Measurements from ENCODE around the gene ENG.

The ENG gene

DNA sequence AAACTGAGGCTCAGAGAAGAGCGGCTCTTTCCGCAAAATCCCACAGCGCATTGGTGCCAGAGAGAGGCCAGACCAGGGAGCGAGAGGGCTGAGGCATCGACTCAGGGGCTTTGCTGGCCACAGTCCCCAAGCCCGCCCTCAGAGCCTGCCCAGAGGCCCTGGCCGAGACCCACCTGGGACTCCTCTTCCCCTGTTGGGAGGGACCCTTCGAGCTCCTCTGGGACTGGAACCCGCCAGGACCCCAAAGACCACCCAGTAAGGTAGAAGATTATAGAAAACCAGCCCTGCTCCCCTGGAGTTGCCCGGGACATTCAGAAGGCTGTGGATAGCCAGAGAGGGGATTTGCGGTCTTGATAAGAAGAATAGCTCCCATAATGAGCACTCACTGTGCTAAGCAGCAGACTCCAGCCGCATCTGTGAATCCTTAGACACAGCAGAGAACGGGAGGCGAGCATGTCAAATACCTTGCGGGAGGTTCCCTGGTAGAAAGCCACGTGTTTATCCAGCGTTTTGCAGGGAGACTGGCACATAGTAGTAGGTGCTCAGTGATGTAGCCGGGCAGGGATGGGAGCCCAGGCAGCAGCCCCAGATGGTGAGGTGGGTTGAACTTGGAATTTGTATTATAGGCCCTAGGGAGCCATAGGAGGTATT, 23.7 kb upstream of the ENG start:
- no peaks in the 10 kb centered on the region for H3K27me3 ChIP-seq (ENCODE audit: insufficient read depth, low read length)
- no peak overlapping the region for H2AFZ ChIP-seq (ENCODE audit: low read length, unreplicated experiment)
- no peaks in the 10 kb centered on the region for H3K36me3 ChIP-seq (ENCODE audit: insufficient read depth, low read length)
- peaks cover 39% of the 10 kb centered on the region for H3K4me1 ChIP-seq (ENCODE audit: control insufficient read depth, insufficient read depth, low read length, unreplicated experiment)
- peak overlapping the region; percentile 83 for H3K4me3 ChIP-seq (ENCODE audit: low read depth, low read length)
- H3K79me2 ChIP-seq (ENCODE audit: control insufficient read depth, insufficient read depth, low read length, unreplicated experiment): peaks cover 3% of the 10 kb centered on the region
- H3K27ac ChIP-seq (ENCODE audit: low read depth, low read length): no peak overlapping the region

DNA sequence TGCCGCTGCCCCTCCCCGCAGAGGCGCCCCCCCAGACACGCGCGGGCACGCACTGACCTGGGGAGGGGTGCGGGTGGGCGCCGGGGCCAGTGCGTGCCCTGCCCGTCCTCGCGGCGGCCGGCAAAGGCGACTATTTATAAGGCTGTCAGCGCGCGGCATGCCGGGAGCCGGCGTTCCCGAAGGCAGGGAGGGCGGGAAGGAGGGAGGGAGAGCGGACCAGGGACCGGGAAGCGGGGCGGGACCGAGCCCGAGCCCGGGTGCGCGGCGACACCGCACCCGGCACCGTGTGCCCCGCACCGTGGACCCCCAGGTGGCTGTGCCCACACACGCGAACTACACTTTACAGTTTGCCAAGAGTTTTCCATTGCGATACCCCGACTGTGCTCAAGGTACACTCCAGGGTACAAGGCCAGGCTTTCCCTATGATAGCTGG, 23.1 kb upstream of the ENG start, which contains the start of gene AK1:
Gene AK1 (minus strand): TSS at position 110 of the 433 bp plus-strand sequence. CDS start 3,058 bp downstream, outside the sequence.
- no peak within 1 kb of the TSS for H2AFZ ChIP-seq (ENCODE audit: low read length, unreplicated experiment)
- peak within 1 kb of the TSS; percentile 83 for H3K4me3 ChIP-seq (ENCODE audit: low read depth, low read length)
- H3K27ac ChIP-seq (ENCODE audit: low read depth, low read length): peak within 1 kb of the TSS; percentile 25; the same call in 1 of the 2 replicates
- peaks cover 3% of the 10 kb centered on the region for H3K79me2 ChIP-seq (ENCODE audit: control insufficient read depth, insufficient read depth, low read length, unreplicated experiment)
- H3K27me3 ChIP-seq (ENCODE audit: insufficient read depth, low read length): no peaks in the 10 kb centered on the region
- peaks cover 39% of the 10 kb centered on the region for H3K4me1 ChIP-seq (ENCODE audit: control insufficient read depth, insufficient read depth, low read length, unreplicated experiment)
- no peaks in the 10 kb centered on the region for H3K36me3 ChIP-seq (ENCODE audit: insufficient read depth, low read length)

DNA sequence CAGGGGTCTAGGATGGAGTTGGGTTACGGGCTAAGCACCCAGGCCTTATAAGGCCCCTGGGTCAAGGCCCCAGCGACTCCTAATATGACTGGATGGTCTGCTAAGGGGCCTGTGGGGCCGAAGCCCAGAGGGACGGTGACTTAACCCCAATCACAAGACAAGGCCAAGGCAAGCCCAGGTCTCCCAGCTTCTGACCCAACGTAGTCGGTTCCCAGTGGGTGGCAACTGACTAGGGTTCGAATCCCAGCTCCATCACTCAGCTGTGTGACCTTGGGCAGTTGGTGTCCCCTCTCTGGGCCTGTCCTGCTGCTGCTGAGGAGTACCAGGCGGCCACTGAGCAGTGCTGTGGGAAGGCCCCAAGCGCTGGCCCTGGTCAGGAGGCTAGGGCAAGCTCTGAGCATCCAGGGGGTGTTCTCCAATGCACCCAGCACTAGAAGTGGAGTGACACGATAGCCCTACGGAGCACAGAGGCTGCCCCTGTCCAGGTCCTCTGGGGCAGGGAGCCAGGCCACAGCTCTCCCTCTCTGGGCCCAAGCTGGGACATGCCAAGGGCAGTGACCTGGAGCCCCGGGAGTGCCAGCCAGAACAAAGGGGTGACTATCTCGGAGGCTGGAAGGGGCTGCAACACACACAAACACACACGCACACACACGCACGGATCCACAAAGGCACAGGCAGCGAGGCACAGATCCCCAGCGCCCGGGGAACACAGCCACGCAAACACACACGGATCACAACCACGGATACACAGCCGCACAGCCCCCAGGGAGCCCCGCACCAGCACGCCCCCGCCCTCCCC, 22.5 kb upstream of the ENG start:
- Histone ChIP-seq H3K4me1 (ENCODE audit: control insufficient read depth, insufficient read depth, low read length, unreplicated experiment) (peaks cover 41% of the 10 kb centered on the region), H3K79me2 (ENCODE audit: control insufficient read depth, insufficient read depth, low read length, unreplicated experiment) (peaks cover 3% of the 10 kb centered on the region), H3K27ac (ENCODE audit: low read depth, low read length) (peak overlapping the region; percentile 25; the same call in 1 of the 2 replicates), H3K27me3 (ENCODE audit: insufficient read depth, low read length) (no peaks in the 10 kb centered on the region), H2AFZ (ENCODE audit: low read length, unreplicated experiment) (no peak overlapping the region), H3K4me3 (ENCODE audit: low read depth, low read length) (peak overlapping the region; percentile 83), H3K36me3 (ENCODE audit: insufficient read depth, low read length) (no peaks in the 10 kb centered on the region)

DNA sequence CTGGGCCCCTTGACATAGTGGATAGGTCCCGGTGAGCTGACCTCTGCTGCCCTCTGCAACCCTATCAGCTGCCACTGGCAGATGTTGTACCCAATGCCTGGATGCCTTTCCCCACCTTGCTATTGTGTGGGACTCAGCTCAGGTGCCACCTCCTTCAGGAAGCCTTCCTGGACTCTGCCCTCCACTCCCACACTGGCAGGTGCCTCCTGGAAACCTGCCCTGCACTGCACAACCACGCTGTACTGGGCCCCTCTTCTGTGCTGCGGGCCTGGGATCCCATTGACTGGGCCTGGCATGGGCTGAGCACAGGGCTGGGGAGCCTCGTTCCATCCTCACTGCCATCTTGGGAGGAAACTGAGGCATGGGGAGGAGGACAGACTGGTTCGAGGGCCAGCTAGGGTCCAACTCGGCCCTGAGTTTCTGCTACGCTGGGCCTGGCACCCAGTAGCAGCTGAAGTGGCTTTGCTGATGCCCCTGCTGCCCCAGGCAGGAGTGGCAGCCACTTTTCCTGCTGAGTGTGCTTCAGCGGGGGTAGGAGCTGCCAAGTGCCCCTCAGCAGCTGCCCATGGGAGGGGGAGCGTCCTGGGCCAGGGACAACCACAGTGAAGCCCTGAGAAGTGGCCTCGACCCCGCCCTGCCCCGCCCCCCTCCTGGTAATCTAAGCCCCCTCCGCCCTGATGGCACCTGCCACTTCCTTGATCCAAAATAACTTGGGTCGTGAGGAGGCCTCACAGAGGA, 21.7 kb upstream of the ENG start:
- no peak overlapping the region for H2AFZ ChIP-seq (ENCODE audit: low read length, unreplicated experiment)
- H3K4me3 ChIP-seq (ENCODE audit: low read depth, low read length): peak overlapping the region; percentile 83
- H3K79me2 ChIP-seq (ENCODE audit: control insufficient read depth, insufficient read depth, low read length, unreplicated experiment): peaks cover 3% of the 10 kb centered on the region
- H3K27me3 ChIP-seq (ENCODE audit: insufficient read depth, low read length): no peaks in the 10 kb centered on the region
- H3K36me3 ChIP-seq (ENCODE audit: insufficient read depth, low read length): no peaks in the 10 kb centered on the region
- H3K27ac ChIP-seq (ENCODE audit: low read depth, low read length): no peak overlapping the region
- peaks cover 45% of the 10 kb centered on the region for H3K4me1 ChIP-seq (ENCODE audit: control insufficient read depth, insufficient read depth, low read length, unreplicated experiment)

DNA sequence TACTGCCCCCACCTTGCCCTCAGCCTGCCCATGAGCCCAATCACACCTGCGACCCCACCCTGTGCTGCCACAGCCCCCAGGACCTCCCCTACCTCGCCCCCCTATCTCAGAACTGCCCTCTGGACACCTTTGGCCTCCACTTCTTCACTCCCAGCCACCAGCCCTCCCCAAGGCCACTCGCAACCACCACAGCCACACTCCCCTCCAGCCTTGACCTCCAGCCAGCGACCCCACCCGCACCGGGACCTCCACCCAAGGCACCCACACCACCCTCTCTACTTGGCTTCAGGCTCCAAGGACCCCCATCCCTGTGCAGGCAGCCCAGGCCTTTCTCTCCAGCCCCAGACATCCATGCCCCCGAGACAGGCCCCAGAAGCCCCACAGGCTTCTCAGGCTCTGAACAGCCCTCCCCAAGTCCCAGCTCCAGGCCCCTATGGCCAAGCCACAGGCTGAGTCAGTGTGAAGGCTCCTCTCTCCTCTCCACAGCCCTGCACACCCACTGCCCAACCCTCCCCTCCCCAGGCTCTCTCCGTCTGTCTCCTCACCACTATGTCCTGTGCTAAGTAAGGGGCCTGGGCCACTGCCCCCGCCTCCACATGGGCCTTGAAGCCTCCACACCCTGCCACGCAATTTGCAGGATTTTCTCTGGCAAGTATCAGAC, 21.0 kb upstream of the ENG start:
- Histone ChIP-seq H3K4me3 (ENCODE audit: low read depth, low read length) (no peak overlapping the region; the same call in 1 of the 2 replicates), H3K27ac (ENCODE audit: low read depth, low read length) (no peak overlapping the region), H3K36me3 (ENCODE audit: insufficient read depth, low read length) (no peaks in the 10 kb centered on the region), H3K27me3 (ENCODE audit: insufficient read depth, low read length) (no peaks in the 10 kb centered on the region), H3K79me2 (ENCODE audit: control insufficient read depth, insufficient read depth, low read length, unreplicated experiment) (peaks cover 3% of the 10 kb centered on the region), H3K4me1 (ENCODE audit: control insufficient read depth, insufficient read depth, low read length, unreplicated experiment) (peaks cover 45% of the 10 kb centered on the region), H2AFZ (ENCODE audit: low read length, unreplicated experiment) (no peak overlapping the region)

DNA sequence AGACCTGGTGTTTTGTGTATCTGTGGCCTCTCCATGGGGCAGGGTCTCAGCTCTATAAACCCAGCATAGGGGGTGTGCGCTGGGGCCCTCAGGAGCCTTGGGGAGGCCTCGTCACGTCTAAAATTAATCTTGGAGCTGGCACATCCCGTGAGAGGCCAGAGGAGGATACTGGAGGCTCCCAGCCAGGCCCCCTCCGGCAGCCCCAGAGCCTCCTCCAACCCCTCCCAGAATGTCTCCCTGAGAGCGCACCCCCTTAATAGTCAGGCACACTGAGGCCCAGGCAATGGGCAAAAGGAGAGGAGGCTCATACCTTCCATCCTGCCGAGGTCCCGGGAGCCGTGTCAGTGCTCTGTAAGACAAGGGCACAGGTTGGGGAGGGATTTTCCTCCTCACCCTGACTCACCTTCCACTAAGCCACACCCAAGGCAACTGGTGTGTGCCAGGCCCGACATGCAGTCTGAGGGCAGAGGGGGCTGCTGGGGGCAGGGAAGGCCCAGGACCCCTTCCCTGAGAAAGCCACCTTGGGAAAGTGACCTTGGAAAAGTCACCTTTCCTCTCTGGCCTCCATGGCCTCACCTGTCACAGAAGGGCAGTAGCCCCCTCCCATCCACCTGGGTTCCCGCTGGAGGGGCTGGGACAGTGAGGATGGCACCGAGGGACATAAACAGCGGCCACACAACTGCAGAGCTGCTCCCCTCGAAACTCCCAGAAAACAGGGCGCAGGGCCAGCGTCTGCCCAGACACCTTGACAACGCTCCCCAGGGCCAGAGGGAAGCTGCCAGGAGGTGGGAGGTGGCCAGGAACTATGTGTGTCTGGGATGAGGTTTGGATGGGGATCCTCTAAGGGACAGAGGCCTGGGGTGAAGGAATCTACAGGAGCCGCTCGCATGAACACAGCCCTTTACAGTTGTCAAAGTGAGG, 20.1 kb upstream of the ENG start:
- peaks cover 3% of the 10 kb centered on the region for H3K79me2 ChIP-seq (ENCODE audit: control insufficient read depth, insufficient read depth, low read length, unreplicated experiment)
- H3K27ac ChIP-seq (ENCODE audit: low read depth, low read length): no peak overlapping the region
- peaks cover 45% of the 10 kb centered on the region for H3K4me1 ChIP-seq (ENCODE audit: control insufficient read depth, insufficient read depth, low read length, unreplicated experiment)
- H2AFZ ChIP-seq (ENCODE audit: low read length, unreplicated experiment): no peak overlapping the region
- no peaks in the 10 kb centered on the region for H3K27me3 ChIP-seq (ENCODE audit: insufficient read depth, low read length)
- H3K4me3 ChIP-seq (ENCODE audit: low read depth, low read length): no peak overlapping the region
- H3K36me3 ChIP-seq (ENCODE audit: insufficient read depth, low read length): peaks cover 1% of the 10 kb centered on the region; the same call in 1 of the 2 replicates

DNA sequence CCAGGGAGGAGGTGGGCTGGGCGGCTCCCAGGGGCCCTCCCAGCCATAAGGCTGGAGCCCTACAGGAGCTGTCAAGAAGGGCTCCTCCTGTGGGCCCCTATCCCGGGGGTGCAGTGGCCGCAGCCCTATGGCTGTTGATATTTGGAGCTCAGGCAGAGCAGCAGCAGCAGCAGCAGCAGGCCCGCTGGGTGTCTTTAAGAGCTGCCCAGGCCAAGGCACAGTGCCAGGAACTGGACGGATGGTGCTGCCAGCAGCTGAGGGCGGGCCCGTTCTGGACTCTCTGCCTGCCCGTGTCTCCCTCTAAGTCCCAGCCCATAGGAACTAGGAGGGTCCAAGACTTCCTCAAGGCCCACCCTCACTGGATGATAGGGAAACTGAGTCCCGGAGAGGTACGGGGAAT, 19.4 kb upstream of the ENG start:
- no peak overlapping the region for H3K27ac ChIP-seq (ENCODE audit: low read depth, low read length)
- peaks cover 45% of the 10 kb centered on the region for H3K4me1 ChIP-seq (ENCODE audit: control insufficient read depth, insufficient read depth, low read length, unreplicated experiment)
- H3K36me3 ChIP-seq (ENCODE audit: insufficient read depth, low read length): peaks cover 3% of the 10 kb centered on the region; the same call in 1 of the 2 replicates
- no peaks in the 10 kb centered on the region for H3K27me3 ChIP-seq (ENCODE audit: insufficient read depth, low read length)
- no peak overlapping the region for H2AFZ ChIP-seq (ENCODE audit: low read length, unreplicated experiment)
- no peak overlapping the region for H3K4me3 ChIP-seq (ENCODE audit: low read depth, low read length)
- peaks cover 3% of the 10 kb centered on the region for H3K79me2 ChIP-seq (ENCODE audit: control insufficient read depth, insufficient read depth, low read length, unreplicated experiment)

DNA sequence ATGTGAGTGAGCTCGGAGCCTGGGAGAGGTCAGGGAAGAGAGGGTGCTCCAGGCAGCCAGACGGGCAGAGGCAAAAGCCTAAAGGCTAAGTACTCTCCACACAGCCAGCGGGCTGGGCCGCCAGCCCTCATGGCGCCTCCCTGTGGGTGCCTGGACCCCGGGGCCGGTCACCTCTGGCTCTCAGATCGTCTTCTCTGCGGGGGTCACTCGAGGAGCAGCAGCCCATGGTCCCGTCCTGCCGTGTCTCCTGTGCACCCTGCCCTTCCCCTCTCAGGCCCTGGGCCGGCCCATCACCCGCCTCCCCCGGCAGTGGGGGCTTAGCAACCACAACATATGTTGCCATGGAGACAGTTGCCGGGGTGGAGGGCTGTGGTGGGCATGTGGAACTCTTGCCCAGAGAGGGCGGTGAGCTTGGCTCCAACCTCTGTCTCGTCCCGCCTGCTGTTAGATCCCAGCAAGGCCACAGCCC, 18.8 kb upstream of the ENG start:
- peaks cover 3% of the 10 kb centered on the region; the same call in 1 of the 2 replicates for H3K36me3 ChIP-seq (ENCODE audit: insufficient read depth, low read length)
- H3K4me1 ChIP-seq (ENCODE audit: control insufficient read depth, insufficient read depth, low read length, unreplicated experiment): peaks cover 45% of the 10 kb centered on the region
- H3K4me3 ChIP-seq (ENCODE audit: low read depth, low read length): no peak overlapping the region
- H3K27me3 ChIP-seq (ENCODE audit: insufficient read depth, low read length): no peaks in the 10 kb centered on the region
- H2AFZ ChIP-seq (ENCODE audit: low read length, unreplicated experiment): no peak overlapping the region
- H3K27ac ChIP-seq (ENCODE audit: low read depth, low read length): no peak overlapping the region
- H3K79me2 ChIP-seq (ENCODE audit: control insufficient read depth, insufficient read depth, low read length, unreplicated experiment): peaks cover 3% of the 10 kb centered on the region

DNA sequence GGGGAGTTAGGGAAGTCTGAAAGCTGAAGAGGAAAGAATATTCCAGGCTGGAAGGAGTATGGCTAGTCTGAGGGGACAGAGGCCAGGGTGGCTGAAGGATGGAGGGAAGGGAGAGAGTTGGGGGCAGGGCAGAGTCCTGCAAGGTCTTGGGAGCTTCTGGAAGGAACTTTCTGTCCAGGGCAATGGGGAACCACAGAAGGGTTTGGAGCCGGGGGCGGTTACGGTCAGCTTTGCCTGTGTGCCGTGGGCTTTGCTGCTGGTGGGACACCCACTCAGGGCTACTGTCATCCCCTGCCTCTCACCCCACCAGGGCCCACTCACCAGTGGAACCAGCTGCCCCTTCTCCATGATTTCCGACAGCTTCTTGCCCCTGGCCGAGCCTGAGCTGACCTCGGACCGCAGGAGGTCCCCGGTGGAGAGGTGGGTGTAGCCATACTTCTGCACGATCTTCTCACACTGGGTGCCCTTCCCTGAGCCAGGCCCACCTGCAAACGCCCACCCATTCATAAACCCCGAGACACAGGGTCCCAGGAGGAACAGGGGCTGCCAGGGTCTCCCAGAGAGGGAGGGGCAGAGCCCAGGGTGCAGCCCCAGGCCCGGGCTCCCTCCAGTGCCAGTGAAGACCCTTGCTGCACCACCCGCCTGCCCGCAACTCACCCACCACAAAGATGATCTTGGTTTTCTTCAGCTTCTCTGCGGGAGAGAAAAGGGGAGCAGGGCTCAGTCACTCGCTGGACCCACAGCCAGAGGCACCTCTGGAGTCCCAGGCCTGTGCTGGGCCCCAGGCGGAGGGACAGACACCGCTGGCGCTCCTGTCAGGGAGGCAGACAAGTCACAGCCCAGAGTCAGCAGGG, 18.1 kb upstream of the ENG start:
- Histone ChIP-seq H3K4me3 (ENCODE audit: low read depth, low read length) (no peak overlapping the region), H3K79me2 (ENCODE audit: control insufficient read depth, insufficient read depth, low read length, unreplicated experiment) (peaks cover 3% of the 10 kb centered on the region), H3K36me3 (ENCODE audit: insufficient read depth, low read length) (peaks cover 3% of the 10 kb centered on the region; the same call in 1 of the 2 replicates), H2AFZ (ENCODE audit: low read length, unreplicated experiment) (no peak overlapping the region), H3K4me1 (ENCODE audit: control insufficient read depth, insufficient read depth, low read length, unreplicated experiment) (peaks cover 41% of the 10 kb centered on the region), H3K27ac (ENCODE audit: low read depth, low read length) (no peak overlapping the region), H3K27me3 (ENCODE audit: insufficient read depth, low read length) (no peaks in the 10 kb centered on the region)
